Ovary (tissue), 3 donors: ENCODE data around the gene KLC3.

ENCODE experiments used
- CTCF ChIP-seq, 3 donors: fragments of 450-650 bp in 2 of 3; fragments of 200-600 bp in 1 of 3; IDR thresholded peaks; one replicate each; pipeline versions ENCODE4 v1.5.1 to v1.8.0; 2016 to 2022; ENCODE audit warnings: antibody characterized with exemption in 3 of 3, mild to moderate bottlenecking in 1 of 3
- EP300 ChIP-seq: sonication (generic); formaldehyde crosslinking; IDR thresholded peaks from one replicate; pipeline ENCODE4 v1.6.1; 2017; ENCODE audit warnings: antibody characterized with exemption
- donor health status: DM: no; HTN: no; CAD: no.

GRCh38 chr19:45331411-45331810 lies 9.1 kb upstream of the KLC3 start:
- TF ChIP-seq EP300 (no peak), CTCF (IDR thresholded peaks at IDR 0.05) (no peak)
